ENCODE results near the gene CMSS1.

GRCh38 chr3:99780749-99781148 is 36.9 kb upstream of the CMSS1 start:
- TF ChIP-seq CTCF (IDR thresholded peaks at IDR 0.05) = no peak
- no peak for TF ChIP-seq POLR2A (IDR thresholded peaks at IDR 0.05; ENCODE audit: low read depth)

All from esophagus muscularis mucosa (tissue), 3 donors.